OCI-LY3 (cell line): ENCODE results near the gene ASTN2.

Experiments used
- H2AFZ ChIP-seq: fragments of 200-600, 300-600 bp; shearing (Covaris generic); 2 replicates; pipeline ENCODE4 v1.6.0; 2014; ENCODE audit warnings: antibody characterized with exemption, low read depth, low read length
- H3K27ac ChIP-seq: fragments of 200-600, 300-600 bp; sonication (generic); 2 replicates; pipeline ENCODE4 v1.5.1; 2014; ENCODE audit warnings: mild to moderate bottlenecking, low read length, moderate library complexity, mixed read lengths
- H3K27me3 ChIP-seq: fragments of 200-600, 300-600 bp; sonication (generic); 2 replicates; pipeline ENCODE4 v1.6.1; 2014; ENCODE audit warnings: low read depth, low read length, mixed read lengths
- H3K36me3 ChIP-seq: fragments of 200-600, 300-600 bp; sonication (generic); replicated peaks from 2 replicates; pipeline ENCODE3; 2014; ENCODE audit warnings: low read depth, low read length, mixed read lengths
- H3K4me1 ChIP-seq: fragments of 300-600, 200-600 bp; sonication (generic); 2 replicates; pipeline ENCODE4 v1.6.1; 2014; ENCODE audit warnings: low read length, mixed read lengths
- H3K4me2 ChIP-seq: fragments of 200-600, 300-600 bp; sonication (generic); 2 replicates; pipeline ENCODE4 v1.6.1; 2014; ENCODE audit warnings: low read length, mixed read lengths
- H3K4me3 ChIP-seq: fragments of 300-600, 200-600 bp; sonication (generic); 2 replicates; pipeline ENCODE4 v1.5.1; 2014; ENCODE audit warnings: antibody characterized with exemption, mild to moderate bottlenecking, low read length, moderate library complexity
- H3K79me2 ChIP-seq: fragments of 300-600, 200-600 bp; shearing (Covaris generic); 2 replicates; pipeline ENCODE4 v1.6.1; 2014; ENCODE audit warnings: mild to moderate bottlenecking, low read length, mixed read lengths
- H3K9ac ChIP-seq: fragments of 300-600, 200-600 bp; shearing (Covaris generic); 2 replicates; pipeline ENCODE4 v1.6.0; 2014; ENCODE audit warnings: mild to moderate bottlenecking, low read length, moderate library complexity
- H3K9me3 ChIP-seq: fragments of 200-600, 300-600 bp; shearing (Covaris generic); 2 replicates; pipeline ENCODE4 v1.6.1; 2014; ENCODE audit warnings: low read length, mixed read lengths; ENCODE audit not compliant: insufficient read depth
- H4K20me1 ChIP-seq: fragments of 200-600, 300-600 bp; sonication (generic); 2 replicates; pipeline ENCODE4 v1.6.1; 2016; ENCODE audit warnings: low read length, mixed read lengths; ENCODE audit not compliant: insufficient read depth
- EZH2phosphoT487 ChIP-seq: fragments of 200-600 bp; shearing (Covaris generic); IDR thresholded peaks from 2 replicates; pipeline ENCODE4 v1.6.1; 2018; ENCODE audit warnings: antibody characterized with exemption, mixed run types, low read depth
- TF ChIP-seq, protein P1 (sequence below): fragments of 200-600, 300-600 bp; sonication (generic); IDR thresholded peaks from 2 replicates; pipeline ENCODE4 v1.5.1; 2014; ENCODE audit warnings: antibody characterized with exemption, low read length, low read depth

The ASTN2 gene

DNA sequence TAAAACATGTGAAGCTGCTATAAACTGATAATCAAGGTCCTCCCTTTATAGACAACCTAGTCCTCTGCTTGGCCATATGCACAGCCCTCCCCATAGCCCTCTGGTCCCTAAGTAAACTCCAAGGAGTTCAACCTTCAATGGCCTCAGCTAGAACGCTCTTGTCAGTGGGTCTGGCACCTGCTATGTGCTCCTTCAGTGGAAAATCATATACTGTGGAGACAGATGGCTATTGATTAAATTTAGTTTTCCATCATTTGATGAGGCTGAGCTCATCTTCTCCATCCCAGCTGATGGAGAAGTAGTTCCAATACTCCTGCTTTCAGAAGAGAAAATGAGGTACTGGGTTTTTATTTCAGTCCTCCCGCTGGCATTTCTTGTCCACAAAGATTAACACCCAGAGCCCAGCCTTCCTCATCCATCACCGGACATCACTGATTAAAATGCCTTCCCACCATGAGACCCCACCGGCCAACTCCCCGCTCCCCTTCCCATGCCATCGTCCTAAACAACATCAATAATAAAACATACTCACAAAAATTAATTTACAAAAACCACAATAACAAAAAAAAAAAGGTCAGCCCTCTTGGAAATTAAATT is 593.1 kb downstream of the ASTN2 start:
- Histone ChIP-seq H3K4me1 (no peaks in the 10 kb centered on the region), H3K9ac (no peak overlapping the region), H3K36me3 (no peaks in the 10 kb centered on the region), H4K20me1 (no peaks in the 10 kb centered on the region), H3K9me3 (no peaks in the 10 kb centered on the region), H3K4me2 (no peak overlapping the region), H3K4me3 (no peak overlapping the region), H3K27me3 (no peaks in the 10 kb centered on the region), H3K27ac (no peak overlapping the region), H3K79me2 (no peaks in the 10 kb centered on the region), H2AFZ (no peak overlapping the region)
- no peak for TF ChIP-seq EZH2phosphoT487
- TF ChIP-seq, protein P1, sequence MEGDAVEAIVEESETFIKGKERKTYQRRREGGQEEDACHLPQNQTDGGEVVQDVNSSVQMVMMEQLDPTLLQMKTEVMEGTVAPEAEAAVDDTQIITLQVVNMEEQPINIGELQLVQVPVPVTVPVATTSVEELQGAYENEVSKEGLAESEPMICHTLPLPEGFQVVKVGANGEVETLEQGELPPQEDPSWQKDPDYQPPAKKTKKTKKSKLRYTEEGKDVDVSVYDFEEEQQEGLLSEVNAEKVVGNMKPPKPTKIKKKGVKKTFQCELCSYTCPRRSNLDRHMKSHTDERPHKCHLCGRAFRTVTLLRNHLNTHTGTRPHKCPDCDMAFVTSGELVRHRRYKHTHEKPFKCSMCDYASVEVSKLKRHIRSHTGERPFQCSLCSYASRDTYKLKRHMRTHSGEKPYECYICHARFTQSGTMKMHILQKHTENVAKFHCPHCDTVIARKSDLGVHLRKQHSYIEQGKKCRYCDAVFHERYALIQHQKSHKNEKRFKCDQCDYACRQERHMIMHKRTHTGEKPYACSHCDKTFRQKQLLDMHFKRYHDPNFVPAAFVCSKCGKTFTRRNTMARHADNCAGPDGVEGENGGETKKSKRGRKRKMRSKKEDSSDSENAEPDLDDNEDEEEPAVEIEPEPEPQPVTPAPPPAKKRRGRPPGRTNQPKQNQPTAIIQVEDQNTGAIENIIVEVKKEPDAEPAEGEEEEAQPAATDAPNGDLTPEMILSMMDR = no peak

DNA sequence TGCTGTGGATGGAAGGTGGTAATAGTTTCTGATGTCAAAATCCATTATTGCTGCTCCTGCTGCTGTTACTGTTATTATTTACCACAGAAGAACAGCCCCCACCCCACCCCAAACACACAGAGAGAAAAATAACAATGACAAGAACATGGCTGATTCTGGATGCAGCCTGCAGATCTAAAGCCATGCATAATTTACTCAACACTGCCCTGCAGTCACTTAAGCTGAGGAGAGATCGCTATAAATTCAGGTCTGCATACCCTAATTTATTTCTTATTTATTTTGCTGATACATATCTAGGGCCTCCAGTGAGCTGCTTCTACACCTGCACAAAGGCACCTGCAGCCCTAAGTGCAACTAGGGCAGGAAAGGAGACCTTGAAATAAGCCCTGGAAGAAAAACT is 595.7 kb downstream of the ASTN2 start:
- no peaks in the 10 kb centered on the region for H3K4me1 ChIP-seq
- H3K4me2 ChIP-seq = no peak overlapping the region
- no peaks in the 10 kb centered on the region for H3K79me2 ChIP-seq
- TF ChIP-seq EZH2phosphoT487 = no peak
- TF ChIP-seq, protein P1 = no peak
- H3K27ac ChIP-seq = no peak overlapping the region
- no peaks in the 10 kb centered on the region for H4K20me1 ChIP-seq
- H3K4me3 ChIP-seq = no peak overlapping the region
- H3K36me3 ChIP-seq = no peaks in the 10 kb centered on the region
- H3K9ac ChIP-seq = no peak overlapping the region
- no peaks in the 10 kb centered on the region for H3K27me3 ChIP-seq
- no peak overlapping the region for H2AFZ ChIP-seq
- no peaks in the 10 kb centered on the region for H3K9me3 ChIP-seq

DNA sequence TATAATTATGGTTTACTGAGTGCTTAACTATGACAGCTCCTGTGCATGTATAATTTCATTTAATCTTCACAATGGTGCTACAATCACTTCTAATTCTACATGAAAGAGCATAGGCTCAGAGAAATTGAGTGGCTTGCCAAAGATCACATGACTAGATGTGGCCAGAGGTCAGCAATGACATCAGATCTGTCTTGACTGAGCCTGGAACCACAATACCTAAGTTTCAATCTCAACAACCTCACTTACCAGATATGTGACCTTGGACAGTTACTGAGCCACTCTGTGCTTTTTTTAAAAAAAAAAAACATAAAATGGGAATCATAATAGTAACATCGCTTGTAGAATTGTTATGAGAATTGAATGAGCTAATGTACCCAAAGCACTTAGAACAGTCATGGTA is 597.1 kb downstream of the ASTN2 start:
- Histone ChIP-seq H3K9ac (no peak overlapping the region), H3K36me3 (no peaks in the 10 kb centered on the region), H3K9me3 (no peaks in the 10 kb centered on the region), H3K4me1 (no peaks in the 10 kb centered on the region), H3K4me3 (no peak overlapping the region), H3K27ac (no peak overlapping the region), H3K27me3 (no peaks in the 10 kb centered on the region), H2AFZ (no peak overlapping the region), H3K79me2 (no peaks in the 10 kb centered on the region), H4K20me1 (no peaks in the 10 kb centered on the region), H3K4me2 (no peak overlapping the region)
- no peak for TF ChIP-seq EZH2phosphoT487
- TF ChIP-seq, protein P1 = no peak

DNA sequence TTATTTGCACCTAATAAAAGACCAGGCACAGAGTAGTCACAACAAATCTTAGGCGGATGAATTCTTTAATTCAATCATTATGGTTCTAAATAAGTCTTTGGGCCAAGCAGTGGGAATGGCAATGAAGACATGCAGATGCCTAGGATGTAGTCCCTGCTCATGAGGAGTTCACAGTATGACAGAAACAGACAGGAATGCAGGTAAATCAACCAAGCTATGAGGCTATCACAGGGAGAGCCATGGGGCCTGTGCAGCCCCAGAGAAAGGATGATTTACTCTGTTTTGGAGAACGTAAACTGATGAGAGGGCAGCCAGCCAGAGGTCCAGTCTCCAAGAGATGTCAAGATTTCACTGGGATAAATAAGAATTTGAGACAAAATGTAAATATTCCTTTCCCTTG is 598.4 kb downstream of the ASTN2 start:
- no peak overlapping the region for H3K9ac ChIP-seq
- H3K36me3 ChIP-seq = no peaks in the 10 kb centered on the region
- H3K27me3 ChIP-seq = 0 out of 2 replicates have a peak, but pooled peaks cover 6% of the 10 kb centered on the region
- no peaks in the 10 kb centered on the region for H3K79me2 ChIP-seq
- TF ChIP-seq EZH2phosphoT487 = no peak
- TF ChIP-seq, protein P1 = no peak
- no peaks in the 10 kb centered on the region for H3K9me3 ChIP-seq
- H3K4me1 ChIP-seq = no peaks in the 10 kb centered on the region
- H3K4me2 ChIP-seq = no peak overlapping the region
- no peak overlapping the region for H3K27ac ChIP-seq
- no peaks in the 10 kb centered on the region for H4K20me1 ChIP-seq
- H3K4me3 ChIP-seq = no peak overlapping the region
- H2AFZ ChIP-seq = no peak overlapping the region
